SKM-1 (cell line): ENCODE data around the gene CYP27A1.
"Not testable (repeated sequence)": the region's sequence is repeated elsewhere in the genome, so short reads cannot be mapped to it uniquely, and the experiment has no call there.

Source experiments
- DNase-seq: peaks from one replicate; lab custom pipeline; 2025; ENCODE audit not compliant: unreplicated experiment; lab: John Stamatoyannopoulos, UW

CYP27A1 gene

GRCh38 chr2:218772759-218773158 lies 9.2 kb upstream of the CYP27A1 start:
- DNase-seq = not testable (repeated sequence)

GRCh38 chr2:218773881-218774280 lies 8.1 kb upstream of the CYP27A1 start:
- no peak for DNase-seq

- DNase-seq = peak; percentile 38
Measured at GRCh38 chr2:218776488-218776887, 5.5 kb upstream of the CYP27A1 start.

GRCh38 chr2:218777276-218777990 lies 4.5 kb upstream of the CYP27A1 start:
- DNase-seq = no peak

- no peak for DNase-seq
Measured at GRCh38 chr2:218780046-218780445, 1.9 kb upstream of the CYP27A1 start.

GRCh38 chr2:218780851-218781690 lies 876 bp upstream of the CYP27A1 start:
- DNase-seq = no peak

GRCh38 chr2:218782528-218782844 lies 539 bp downstream of the CYP27A1 start:
- DNase-seq = no peak

GRCh38 chr2:218783688-218784087 lies 1.7 kb downstream of the CYP27A1 start:
- no peak for DNase-seq

GRCh38 chr2:218785103-218785502 lies 3.2 kb downstream of the CYP27A1 start:
- no peak for DNase-seq

- no peak for DNase-seq
Measured at GRCh38 chr2:218786133-218786532, 4.2 kb downstream of the CYP27A1 start.

GRCh38 chr2:218788529-218789255 lies 6.7 kb downstream of the CYP27A1 start:
- DNase-seq = no peak

GRCh38 chr2:218792433-218792832 lies 10.5 kb downstream of the CYP27A1 start:
- DNase-seq = no peak

- no peak for DNase-seq
Measured at GRCh38 chr2:218796691-218797090, 14.7 kb downstream of the CYP27A1 start.

GRCh38 chr2:218798767-218799504 lies 17.0 kb downstream of the CYP27A1 start:
- DNase-seq = no peak

- DNase-seq = no peak
Measured at GRCh38 chr2:218799990-218800389, 18.0 kb downstream of the CYP27A1 start.

- DNase-seq = no peak
Measured at GRCh38 chr2:218802386-218802994, 20.5 kb downstream of the CYP27A1 start.

GRCh38 chr2:218804817-218805216 lies 22.9 kb downstream of the CYP27A1 start:
- no peak for DNase-seq

GRCh38 chr2:218805627-218806026 lies 23.7 kb downstream of the CYP27A1 start:
- DNase-seq = no peak

GRCh38 chr2:218806346-218806978 lies 24.5 kb downstream of the CYP27A1 start:
- DNase-seq = peak; percentile 82

GRCh38 chr2:218807626-218808025 lies 25.7 kb downstream of the CYP27A1 start:
- no peak for DNase-seq
